ENCODE results near the gene WNT3A. TPM values are rescaled to one million over a fixed set of nuclear protein-coding genes. Genes with fewer than 3 reads are reported as not detected.

WNT3A gene
- total RNA-seq, 8 experiments from 2014 or later = 0.05 to 1.3 (median 0.17) TPM; not detected in 1

DNA sequence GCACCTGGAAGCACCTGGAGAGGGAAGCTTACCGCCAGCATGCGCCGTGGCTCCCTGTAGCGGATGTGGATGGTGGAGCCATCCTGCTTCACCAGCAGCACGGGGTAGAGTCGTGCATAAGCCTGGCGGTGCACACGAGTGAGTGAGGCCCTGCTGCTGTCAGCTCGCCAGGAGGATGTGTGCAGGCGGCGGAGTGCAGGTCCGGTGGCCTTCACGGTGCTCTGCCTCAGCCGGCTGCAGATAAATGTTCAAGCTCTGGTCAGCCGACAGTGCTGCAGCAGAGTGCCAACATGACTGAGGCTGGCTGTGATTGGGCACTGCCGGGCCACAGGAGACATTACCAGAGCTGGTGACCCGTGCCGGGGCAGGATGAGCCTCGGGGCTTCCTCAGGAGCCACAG is 100.8 kb downstream of the WNT3A start:
- Histone ChIP-seq H3K27ac (no peak overlapping the region), H3K4me3 (peak overlapping the region in 1 of 5 donors; percentile 99), H3K4me1 (replicated peaks in 1 of 2) (peaks cover 13 to 19% of the 10 kb centered on the region in 2 donors)
- ATAC-seq (replicated peaks in 6 of 8) = no peak
- in situ Hi-C loops (cut with MboI; ENCODE audit: low pct_unique_long_range_greater_than_20kb in 2 of 9, low sequenced_read_pairs in 9 of 9, unreplicated experiment in 9 of 9) = no loop called here
- 95 to 100% (median 95%) methylated on average over 4 to 7 of the region's 19 CpGs; no CpG with 5 or more reads in 7 of the 10 experiments for WGBS, 10 experiments

DNA sequence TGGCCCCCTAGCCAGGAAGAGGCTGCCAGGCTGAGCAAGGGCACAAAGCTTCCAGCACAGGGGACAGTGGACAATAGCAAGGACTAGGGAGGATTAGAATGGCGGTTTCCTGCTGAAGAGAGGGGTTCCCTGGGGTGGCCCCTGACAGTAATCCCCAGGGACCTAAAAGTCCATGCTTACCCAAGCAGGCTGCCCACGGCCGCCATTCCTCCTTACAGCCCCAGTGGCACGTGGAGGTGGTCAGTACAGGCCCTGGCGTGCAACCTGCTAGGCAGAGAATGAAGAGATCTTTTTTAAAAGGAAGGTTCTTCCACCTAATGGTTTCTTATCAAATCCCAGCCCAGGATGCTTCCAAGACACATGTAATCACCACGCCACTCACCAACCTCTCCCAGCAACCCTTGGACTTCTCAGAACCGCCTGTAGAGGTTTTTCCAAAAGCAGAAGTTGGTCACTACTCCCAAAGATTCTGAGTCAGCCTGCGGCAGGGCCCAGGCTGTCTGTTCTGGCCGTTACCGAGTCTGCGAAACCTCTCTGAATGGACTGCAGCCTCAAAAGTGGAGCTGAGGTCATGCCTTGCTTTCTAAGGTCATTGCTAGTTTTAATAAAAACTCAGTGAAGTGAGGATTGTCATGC is 101.4 kb downstream of the WNT3A start:
- peak overlapping the region; percentile 87 to 94 for H3K27ac ChIP-seq
- H3K4me1 ChIP-seq (replicated peaks in 1 of 2) = peaks cover 13 to 19% of the 10 kb centered on the region in 2 donors
- peak overlapping the region; percentile 72 to 99 (median 94) for H3K4me3 ChIP-seq
- WGBS, 10 experiments = 58 to 80% (median 74%) methylated on average over 4 to 9 of the region's 11 CpGs; no CpG with 5 or more reads in 3 of the 10 experiments
- in situ Hi-C loops (cut with MboI; ENCODE audit: low pct_unique_long_range_greater_than_20kb in 2 of 9, low sequenced_read_pairs in 9 of 9, unreplicated experiment in 9 of 9) = no loop called here
- no peak for ATAC-seq (replicated peaks in 6 of 8)

DNA sequence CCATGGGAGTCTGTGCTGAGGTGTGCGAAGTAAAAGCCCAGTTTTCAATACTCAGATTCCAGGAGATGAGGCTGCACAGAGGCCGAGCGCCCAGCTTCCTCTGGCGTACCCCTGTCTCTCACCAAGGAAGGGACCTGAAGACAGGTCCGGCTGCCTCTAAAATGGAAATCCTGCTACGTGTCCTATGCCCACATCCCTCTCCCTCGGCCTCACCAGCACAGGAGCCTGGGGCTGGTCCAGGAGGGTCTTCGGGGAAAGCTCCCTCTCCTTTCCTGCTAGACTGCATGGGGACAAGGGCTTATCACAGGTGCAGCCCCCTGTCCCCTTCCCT is 101.9 kb downstream of the WNT3A start:
- ATAC-seq (replicated peaks in 6 of 8) = peak in 2 of 8 experiments; percentile 2 to 3
- Histone ChIP-seq H3K4me1 (replicated peaks in 1 of 2) (peaks cover 13 to 16% of the 10 kb centered on the region in 2 donors), H3K27ac (peak overlapping the region; percentile 87 to 94), H3K4me3 (peak overlapping the region; percentile 72 to 99 (median 94))
- in situ Hi-C loops (cut with MboI; ENCODE audit: low pct_unique_long_range_greater_than_20kb in 2 of 9, low sequenced_read_pairs in 9 of 9, unreplicated experiment in 9 of 9) = no loop called here
- 0 to 10% (median 0%) methylated on average over 1 to 8 of the region's 8 CpGs; no CpG with 5 or more reads in 2 of the 10 experiments for WGBS, 10 experiments

DNA sequence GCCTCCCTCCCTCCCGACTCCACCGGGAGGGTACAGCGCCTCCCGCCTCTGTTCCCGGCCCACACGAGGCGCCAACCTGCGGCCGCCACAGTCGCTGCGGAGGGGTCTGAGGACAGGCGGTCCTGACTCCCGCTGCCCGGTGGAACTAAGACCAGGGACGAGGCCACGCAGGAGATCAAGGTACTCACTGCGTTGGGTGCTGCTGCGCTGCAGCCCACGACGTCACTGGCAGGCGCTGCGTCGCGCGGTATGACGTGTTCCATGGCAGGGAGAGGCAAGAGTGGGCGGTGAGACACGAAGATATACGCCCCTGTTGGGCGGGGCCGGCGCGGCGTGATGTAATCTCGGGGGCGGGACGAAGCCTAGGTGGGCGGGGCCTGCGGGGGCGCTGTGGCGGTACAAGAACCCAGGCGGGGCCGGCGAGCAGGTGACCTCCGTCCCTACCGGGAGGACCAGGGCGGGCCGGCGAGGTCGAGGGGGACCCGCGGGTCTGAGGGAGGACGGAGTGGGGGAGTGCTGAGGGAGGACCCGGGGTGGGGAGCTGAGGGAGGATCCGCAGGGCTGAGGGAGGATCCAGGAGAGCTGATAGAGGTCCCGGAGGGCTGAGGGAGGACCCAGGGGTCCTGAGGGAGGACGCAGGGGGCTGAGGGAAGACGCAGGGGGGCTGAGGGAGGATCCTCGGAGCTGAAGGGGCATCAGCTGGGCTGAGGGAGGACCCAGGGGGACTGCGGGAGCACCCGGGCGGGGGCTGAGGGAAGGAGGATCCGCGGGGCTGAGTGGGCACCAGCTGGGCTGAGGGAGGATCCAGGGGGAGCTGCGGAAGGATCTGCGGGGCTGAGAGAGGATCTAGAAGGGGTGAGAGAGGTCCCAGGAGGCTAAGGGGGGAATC is 102.5 kb downstream of the WNT3A start, which contains the start of gene MRPL55:
MRPL55 (minus strand) TSS at position 227 of the 889 bp plus-strand sequence. CDS start 1,039 bp downstream, outside the sequence.
- WGBS, 10 experiments = 0 to 9% methylated on average over 1 to 4 of the region's 66 CpGs; no CpG with 5 or more reads in 8 of the 10 experiments
- peaks cover 12 to 13% of the 10 kb centered on the region in 2 donors for H3K4me1 ChIP-seq (replicated peaks in 1 of 2)
- in situ Hi-C loops (cut with MboI; ENCODE audit: low pct_unique_long_range_greater_than_20kb in 2 of 9, low sequenced_read_pairs in 9 of 9, unreplicated experiment in 9 of 9) = no loop called here
- peak within 1 kb of the TSS; percentile 87 to 94 for H3K27ac ChIP-seq
- ATAC-seq (replicated peaks in 6 of 8) = peak; percentile 82 to 96 (median 87)
- H3K4me3 ChIP-seq = peak within 1 kb of the TSS; percentile 72 to 99 (median 94)

DNA sequence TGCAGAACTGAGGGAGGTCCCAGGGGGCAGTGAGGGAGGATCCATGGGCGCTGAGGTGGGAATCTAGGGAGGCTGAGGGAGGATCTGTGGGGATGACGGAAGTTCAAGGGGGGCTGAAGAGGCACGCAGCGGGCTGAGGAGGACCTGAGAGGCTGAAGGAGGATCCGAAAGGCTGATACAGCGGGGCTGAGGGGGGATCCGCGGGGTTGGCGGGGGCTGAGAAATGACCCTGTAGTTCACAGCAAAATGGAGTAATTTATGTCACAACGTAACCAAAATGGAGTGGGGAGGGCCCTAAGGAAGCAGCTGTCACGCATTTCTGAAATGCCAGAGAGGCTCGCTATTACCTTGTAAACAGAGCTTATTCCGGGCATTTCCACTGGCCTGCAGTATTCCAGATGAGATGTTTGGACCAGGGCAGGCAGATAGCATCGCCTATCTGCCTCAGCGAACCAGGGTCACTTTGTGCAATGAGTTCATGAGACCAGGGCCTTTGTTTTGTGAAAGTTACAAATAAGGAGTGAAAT is 103.2 kb downstream of the WNT3A start:
- peak overlapping the region; percentile 72 to 99 (median 94) for H3K4me3 ChIP-seq
- H3K27ac ChIP-seq = peak overlapping the region; percentile 69 to 80
- H3K4me1 ChIP-seq (replicated peaks in 1 of 2) = peaks cover 12 to 13% of the 10 kb centered on the region in 2 donors
- in situ Hi-C loops (cut with MboI; ENCODE audit: low pct_unique_long_range_greater_than_20kb in 2 of 9, low sequenced_read_pairs in 9 of 9, unreplicated experiment in 9 of 9) = no loop called here
- ATAC-seq (replicated peaks in 6 of 8) = peak in 6 of 8 experiments; percentile 3 to 26 (median 14)
- 27 to 100% (median 58%) methylated on average over 1 to 6 of the region's 15 CpGs; no CpG with 5 or more reads in 3 of the 10 experiments for whole genome bisulfite sequencing, 10 experiments

DNA sequence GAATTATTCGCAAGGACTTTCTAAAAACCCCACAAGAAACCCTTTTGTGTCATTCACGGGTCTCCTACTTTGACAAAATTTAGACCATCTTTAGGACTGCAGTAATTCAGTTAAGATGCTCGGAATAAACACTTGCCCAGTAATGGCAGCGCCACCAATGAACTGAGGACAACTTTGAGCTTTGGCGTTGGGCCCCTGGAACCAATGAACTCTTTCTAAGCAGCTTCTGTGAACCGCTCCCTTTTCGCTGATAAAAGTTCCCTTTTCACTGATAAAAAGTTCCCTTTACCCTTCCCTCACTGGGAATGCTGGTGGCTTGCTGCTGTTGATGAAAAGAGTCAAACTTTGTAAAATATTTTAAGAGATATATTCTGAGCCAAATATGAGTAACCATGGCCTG is 103.8 kb downstream of the WNT3A start:
- WGBS, 10 experiments = 64 to 100% (median 88%) methylated on average over 2 to 7 of the region's 7 CpGs
- ATAC-seq (replicated peaks in 6 of 8) = no peak
- peaks cover 12 to 13% of the 10 kb centered on the region in 2 donors for H3K4me1 ChIP-seq (replicated peaks in 1 of 2)
- H3K27ac ChIP-seq = peak overlapping the region in 1 of 2 donors; percentile 80
- in situ Hi-C loops (cut with MboI; ENCODE audit: low pct_unique_long_range_greater_than_20kb in 2 of 9, low sequenced_read_pairs in 9 of 9, unreplicated experiment in 9 of 9) = no loop called here
- H3K4me3 ChIP-seq = peak overlapping the region; percentile 72 to 99 (median 94)

Other genes with a start within 250 kb of the WNT3A start
- gene PRSS38, start 191.3 kb upstream of the WNT3A start, total RNA-seq = under 1 TPM in 1 of 8 experiments, not detected in 7; 0.17 TPM
- 1 to 10 TPM in 4 of 8 experiments, under 1 TPM in 4; 0.28 to 4.9 (median 0.98) TPM for gene WNT9A, start 59.1 kb upstream of the WNT3A start, total RNA-seq
- gene ARF1, start 75.7 kb downstream of the WNT3A start, total RNA-seq = 100 to 1,000 TPM; 255 to 597 (median 339) TPM
- gene C1orf35, start 96.3 kb downstream of the WNT3A start, total RNA-seq = 100 to 1,000 TPM in 1 of 8 experiments, 10 to 100 TPM in 6, 1 to 10 TPM in 1; 8.1 to 126 (median 19.9) TPM
- 100 to 1,000 TPM in 3 of 8 experiments, 10 to 100 TPM in 5; 60.7 to 175 (median 87.2) TPM for gene MRPL55, start 102.3 kb downstream of the WNT3A start, total RNA-seq
- gene GUK1, start 133.3 kb downstream of the WNT3A start, total RNA-seq = 100 to 1,000 TPM; 187 to 466 (median 319) TPM
- gene GJC2, start 142.9 kb downstream of the WNT3A start, total RNA-seq = 1 to 10 TPM in 2 of 8 experiments, under 1 TPM in 6; 0.71 to 1.6 (median 0.86) TPM
- gene IBA57, start 158.8 kb downstream of the WNT3A start, total RNA-seq = 1 to 10 TPM; 2.8 to 6.0 (median 4.2) TPM
- gene OBSCN, start 201.0 kb downstream of the WNT3A start, total RNA-seq = 10 to 100 TPM in 6 of 8 experiments, 1 to 10 TPM in 2; 2.7 to 38.5 (median 16.2) TPM